GM12873 (cell line): ENCODE results near the gene MYL10.

Experiments used
- TF ChIP-seq, protein P1 (sequence below): IDR thresholded peaks from 2 replicates; pipeline ENCODE4 v1.5.1; 2012; ENCODE audit warnings: low read depth, mild to moderate bottlenecking, moderate library complexity, low read length, control low read depth; ENCODE audit not compliant: insufficient read depth; ENCODE audit errors: missing control alignments

The MYL10 gene

GRCh38 chr7:101608772-101609713, 20.1 kb downstream of the MYL10 start:
- TF ChIP-seq, protein P1, sequence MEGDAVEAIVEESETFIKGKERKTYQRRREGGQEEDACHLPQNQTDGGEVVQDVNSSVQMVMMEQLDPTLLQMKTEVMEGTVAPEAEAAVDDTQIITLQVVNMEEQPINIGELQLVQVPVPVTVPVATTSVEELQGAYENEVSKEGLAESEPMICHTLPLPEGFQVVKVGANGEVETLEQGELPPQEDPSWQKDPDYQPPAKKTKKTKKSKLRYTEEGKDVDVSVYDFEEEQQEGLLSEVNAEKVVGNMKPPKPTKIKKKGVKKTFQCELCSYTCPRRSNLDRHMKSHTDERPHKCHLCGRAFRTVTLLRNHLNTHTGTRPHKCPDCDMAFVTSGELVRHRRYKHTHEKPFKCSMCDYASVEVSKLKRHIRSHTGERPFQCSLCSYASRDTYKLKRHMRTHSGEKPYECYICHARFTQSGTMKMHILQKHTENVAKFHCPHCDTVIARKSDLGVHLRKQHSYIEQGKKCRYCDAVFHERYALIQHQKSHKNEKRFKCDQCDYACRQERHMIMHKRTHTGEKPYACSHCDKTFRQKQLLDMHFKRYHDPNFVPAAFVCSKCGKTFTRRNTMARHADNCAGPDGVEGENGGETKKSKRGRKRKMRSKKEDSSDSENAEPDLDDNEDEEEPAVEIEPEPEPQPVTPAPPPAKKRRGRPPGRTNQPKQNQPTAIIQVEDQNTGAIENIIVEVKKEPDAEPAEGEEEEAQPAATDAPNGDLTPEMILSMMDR = no peak

GRCh38 chr7:101606498-101606923, 22.6 kb downstream of the MYL10 start:
- TF ChIP-seq, protein P1 = no peak

GRCh38 chr7:101605611-101606497, 23.2 kb downstream of the MYL10 start:
- TF ChIP-seq, protein P1 = no peak

GRCh38 chr7:101604331-101604933, 24.7 kb downstream of the MYL10 start:
- TF ChIP-seq, protein P1 = no peak

DNA sequence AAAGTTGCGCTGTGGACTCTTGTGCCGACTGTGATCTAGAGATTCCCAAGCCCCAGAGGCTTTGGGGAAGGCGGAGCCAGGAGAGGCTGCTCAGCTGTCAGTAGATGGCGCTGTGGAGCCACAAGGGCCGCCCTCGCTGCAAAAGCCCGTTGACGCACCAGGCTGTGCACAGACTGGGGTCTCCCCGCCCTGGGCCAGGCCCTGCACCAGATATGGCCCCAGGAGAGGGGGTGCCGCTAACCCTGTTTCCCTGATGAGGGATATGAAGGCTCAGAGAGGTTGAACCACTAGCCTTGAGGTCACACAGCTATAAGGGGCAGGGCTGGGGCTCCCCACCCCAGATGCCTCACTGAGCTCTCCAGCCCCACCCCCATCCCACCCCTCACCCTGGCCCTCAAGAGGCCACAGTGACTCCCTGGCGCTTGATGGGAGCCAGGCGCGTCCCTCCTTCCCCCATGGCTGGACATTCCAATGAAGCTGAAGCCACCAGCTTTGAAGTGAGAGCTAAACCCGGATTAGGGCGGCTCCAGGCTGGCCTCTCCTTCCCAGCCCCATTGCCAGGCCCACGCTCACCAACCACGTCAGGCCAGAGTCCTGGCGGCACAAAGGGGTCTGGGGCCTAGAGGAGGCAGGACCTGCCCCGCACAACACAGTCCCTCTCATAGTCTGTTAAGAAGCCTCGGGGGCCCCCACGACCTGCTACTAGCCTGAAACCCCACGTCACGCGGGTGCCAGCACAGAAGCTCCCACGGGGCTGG, 26.4 kb downstream of the MYL10 start:
- TF ChIP-seq, protein P1 = peak; percentile 96

- TF ChIP-seq, protein P1 = no peak
These were observed 27.0 kb downstream of the MYL10 start for GRCh38 chr7:101602082-101602481.
